Measurements from ENCODE around the gene KCNE3. TPM values are rescaled to one million over a fixed set of nuclear protein-coding genes. Genes with fewer than 3 reads are reported as not detected.

Gene KCNE3
- polyA plus RNA-seq, 1 donor: 26.1 TPM

DNA sequence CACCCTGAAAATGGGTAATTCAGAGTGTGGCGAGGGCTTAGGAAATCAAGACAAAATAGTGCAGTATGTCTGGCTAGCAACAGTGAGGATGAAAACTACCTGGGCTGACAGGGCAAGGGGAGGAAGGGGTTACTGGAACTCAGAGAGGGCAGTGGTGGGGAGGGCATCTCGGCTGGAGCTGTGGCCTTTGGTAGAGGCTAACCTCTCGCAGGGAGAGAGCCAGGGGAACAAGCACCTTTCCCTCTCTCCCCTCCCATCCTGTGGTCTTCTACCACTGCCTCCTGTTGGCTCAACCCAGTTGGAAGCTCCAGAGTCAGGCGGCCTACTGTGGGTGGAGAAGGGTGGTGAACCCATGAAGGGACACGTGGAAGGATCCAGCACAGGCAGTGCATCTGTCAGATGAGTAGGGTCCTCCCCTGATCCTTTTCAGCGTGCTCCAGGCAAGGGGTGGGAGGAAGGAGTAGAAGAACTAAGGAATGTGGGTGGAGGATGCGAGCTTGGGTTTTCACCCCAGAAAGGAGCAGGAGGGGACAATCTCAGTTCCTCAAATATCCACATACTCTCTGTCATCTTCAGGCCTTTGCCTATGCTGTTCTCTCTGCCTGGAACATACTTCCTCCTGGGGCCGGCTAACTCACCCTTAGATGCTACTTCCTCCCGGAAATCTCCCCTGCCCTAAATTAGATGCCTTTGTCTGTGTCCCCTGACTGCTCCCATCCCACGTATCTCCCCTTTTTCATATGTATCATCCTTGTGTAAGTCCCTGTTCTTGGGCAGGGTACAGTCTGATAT, 6.2 kb upstream of the KCNE3 start:
- DNase-seq: no peak

DNA sequence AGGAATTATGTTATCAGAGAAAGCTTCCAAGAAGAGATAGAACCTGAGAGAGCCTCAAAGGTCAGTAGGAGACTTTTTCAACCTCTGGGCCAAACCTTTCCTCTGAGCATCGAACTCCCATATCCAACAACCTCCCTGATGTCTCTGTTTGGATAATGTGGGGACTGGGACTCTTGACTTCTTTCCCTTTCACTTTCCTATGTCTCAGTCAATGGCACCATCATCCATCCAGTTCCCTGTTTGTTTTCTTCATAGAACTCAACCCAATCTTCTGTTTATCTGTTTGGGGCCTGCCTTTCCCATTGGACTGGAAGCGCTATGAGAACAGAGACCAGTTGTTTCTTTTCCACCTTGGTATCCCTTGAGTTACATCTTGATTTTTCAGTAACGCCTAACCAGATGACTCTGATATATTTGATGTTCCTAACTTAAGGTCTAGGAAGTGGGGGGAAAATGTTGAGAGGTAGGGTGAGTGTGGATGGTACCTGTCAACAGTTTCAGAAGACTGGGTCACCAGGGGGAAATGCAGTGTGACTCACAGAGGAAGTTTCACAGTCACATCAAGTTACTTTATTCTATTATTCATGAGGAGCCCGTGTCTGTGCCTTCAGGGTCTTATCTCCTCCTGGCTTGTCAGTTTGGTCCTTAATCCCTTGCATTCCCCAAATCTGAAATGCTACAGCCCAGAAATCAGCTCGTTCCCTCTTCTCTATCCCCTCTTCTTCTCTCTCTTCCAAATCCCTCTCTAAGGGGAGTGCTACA, 4.5 kb upstream of the KCNE3 start:
- DNase-seq: no peak

DNA sequence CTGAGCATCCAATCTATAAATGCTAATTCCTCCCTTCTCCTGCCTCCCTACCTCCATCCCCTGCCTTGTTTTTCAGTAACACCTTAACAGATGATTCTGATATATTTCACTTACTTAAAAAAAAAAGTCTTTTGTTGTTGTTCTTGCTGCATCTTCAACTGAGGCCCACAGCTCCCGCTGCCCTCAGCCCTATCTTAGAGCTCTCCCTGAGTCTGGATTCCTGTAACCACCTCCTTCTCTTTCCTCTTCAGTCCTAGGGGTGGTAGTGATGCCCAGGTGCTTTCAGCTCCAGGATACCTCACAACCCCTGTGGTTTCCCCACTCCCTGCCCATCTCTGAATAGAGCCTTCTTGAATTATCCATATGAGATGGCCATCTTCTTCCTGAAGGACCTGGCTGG, 3.7 kb upstream of the KCNE3 start:
- no peak for DNase-seq

DNA sequence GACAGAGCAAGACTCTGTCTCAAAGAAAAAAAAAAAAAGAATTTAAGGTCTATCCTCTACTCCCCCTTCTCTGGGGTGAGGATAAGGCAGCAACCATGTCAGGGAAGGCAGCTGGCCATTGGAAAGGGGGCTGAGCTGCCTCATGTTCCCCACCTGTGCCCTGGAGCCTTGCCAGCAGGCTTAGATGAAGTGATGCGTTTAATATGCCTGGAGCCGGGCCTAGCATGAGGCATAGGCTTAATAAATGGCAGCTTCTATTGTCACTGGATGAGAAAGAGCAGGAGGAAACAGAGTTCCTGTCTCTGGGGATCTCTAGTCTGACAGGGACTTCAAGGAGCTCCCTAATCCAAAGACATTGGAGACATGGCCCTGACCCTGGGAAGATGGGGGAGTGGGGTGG, 3.2 kb upstream of the KCNE3 start:
- DNase-seq: no peak

DNA sequence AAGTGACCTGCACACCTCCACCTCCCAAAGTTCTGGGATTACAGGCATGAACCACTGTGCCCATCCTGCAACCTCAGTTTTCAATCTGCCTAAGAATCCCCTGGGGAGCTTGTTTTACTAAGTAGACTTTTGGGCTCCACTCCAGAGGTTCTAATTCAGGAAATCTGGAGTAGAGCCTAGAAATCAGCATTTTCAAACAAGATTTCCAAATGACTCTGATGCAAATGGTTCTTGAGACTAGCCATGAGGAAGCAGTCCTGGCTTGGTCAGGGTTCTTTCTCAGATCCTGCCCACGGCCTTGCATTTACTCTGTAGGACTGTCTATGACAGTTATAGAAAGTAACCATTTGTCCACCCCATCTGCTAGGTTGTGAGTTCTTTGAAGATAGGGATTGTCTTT, 1.6 kb upstream of the KCNE3 start:
- DNase-seq: no peak

DNA sequence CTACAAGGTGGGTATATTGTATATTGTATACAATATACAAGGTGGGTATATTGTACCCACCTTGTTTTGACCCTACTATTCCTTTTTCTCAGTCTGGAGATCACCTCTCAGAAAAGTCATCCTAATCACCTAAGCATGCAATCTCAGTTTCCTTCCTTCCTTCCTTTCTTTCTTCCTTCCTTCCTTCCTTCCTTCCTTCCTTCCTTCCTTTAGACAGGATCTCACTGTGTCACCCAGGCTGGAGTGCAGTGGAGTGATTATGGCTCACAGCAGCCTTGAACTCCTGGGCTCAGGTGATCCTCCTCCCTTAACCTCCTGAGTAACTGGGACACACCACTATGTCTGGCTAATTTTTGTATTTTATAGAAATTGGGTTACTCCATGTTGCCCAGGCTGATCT, 1.2 kb upstream of the KCNE3 start:
- DNase-seq: no peak

DNA sequence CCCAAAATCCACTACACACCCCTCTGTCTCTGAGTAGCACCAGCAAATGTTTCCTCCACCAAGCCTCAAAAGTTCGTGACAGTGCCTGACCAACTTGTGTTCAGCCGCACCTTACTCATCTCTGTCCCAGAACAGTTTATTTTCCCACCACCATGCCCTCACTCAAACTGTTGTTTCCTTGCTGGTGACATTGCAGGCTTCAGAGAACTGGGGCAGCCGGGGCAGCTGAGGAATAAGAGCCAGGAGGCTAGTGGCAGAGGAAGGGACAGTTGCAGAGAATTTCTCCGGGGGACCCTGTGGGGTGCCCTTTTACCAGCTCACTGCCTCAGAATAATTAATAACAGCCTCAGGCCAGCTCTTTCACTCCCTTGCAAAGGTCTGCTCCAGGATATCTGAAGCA, 709 bp upstream of the KCNE3 start:
- no peak for DNase-seq

DNA sequence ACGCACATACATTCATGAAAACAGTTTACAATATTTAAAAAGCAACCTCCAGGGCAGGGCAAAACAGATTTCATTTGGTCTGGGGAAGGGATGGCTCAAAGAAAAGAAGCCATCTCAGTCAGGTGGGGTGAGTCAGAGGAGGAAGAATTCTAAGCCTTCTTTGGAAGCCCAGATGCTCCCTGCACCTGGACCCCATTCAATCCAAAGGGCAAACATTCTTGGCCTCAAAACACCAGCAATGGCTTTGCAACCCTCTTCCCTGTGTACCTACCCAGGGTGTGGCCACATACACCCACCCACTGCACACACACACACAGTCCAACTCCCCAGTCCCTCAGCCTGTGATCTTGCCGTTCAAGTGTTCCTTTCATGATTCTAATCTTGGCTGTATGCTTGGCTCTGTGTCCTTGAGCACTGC, 2.0 kb downstream of the KCNE3 start:
- no peak for DNase-seq

DNA sequence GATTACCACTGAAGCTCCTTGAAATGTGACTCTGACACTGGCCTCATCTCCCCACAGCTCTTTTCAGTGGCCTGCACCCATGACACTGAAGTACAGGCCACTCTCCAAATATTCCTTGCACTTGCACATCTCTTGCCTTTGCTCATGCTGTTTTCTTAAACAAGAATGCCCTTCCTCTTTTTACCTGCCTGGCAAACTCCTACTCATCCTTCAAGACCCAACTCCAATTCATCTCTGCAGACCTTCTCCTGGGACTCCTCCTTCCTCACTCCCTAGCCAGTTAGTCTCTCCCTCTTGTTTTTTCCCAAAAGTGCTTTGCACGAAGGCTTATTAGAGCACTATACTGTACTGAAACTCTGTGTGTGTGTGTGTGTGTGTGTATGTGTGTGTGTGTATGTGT, 2.6 kb downstream of the KCNE3 start:
- no peak for DNase-seq

DNA sequence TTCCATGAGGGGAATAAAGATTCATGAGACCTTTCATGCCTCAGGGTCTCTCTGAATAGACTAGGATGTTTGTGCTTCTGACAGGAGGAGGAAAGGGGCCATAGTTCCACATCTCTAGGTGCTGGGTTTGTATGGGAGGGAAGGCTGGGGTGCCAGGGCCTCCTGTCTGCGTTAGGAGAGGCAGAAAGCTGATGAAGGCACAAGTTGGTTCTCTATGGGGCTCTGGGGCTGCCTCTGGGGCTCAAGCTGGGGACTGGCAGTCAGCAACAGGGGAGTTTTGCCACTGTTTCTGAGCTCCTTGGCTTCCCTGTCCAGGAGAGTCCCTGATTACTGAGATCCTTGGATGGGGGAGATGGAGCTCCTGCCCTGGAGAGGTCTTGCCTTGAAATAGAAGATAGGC, 4.1 kb downstream of the KCNE3 start:
- no peak for DNase-seq

DNA sequence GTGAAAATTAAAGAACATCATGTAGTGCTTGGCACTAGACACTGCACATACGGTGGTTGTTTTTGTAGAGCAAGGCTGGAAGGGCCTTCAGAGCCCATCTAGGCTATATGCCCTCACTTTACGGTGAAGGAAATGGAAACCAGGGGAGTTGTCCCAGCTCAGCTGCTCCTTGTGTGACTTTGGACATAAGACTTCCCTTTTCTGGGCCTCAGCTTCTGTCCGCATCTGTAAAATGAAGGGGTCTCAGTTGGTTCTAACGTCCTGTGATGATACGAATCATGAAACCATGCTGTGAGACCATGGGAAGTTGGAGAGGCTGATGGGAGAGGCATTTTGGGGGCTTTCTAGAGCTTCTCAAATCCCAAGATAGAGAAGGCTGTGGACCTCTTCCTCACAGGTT, 4.7 kb downstream of the KCNE3 start:
- no peak for DNase-seq

DNA sequence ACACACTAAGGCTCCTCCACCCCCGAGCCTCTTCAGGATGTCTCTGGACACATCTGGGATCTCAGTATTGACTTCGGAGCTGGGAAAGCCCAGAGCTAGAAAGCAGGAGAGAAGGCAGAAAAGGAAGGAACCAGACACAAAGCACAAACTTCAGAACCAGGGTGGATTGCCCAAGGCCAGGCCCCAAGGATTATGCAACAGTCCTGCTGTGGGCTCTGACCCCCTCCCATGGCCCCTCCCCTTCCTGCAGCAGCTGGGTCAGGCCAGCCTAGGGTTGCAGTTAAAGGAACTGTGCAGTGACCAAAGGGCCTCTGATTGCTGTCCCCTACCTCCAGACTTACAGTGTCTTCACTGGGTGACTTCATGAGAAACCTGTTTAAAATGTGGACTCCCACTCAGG, 5.3 kb downstream of the KCNE3 start:
- no peak for DNase-seq

DNA sequence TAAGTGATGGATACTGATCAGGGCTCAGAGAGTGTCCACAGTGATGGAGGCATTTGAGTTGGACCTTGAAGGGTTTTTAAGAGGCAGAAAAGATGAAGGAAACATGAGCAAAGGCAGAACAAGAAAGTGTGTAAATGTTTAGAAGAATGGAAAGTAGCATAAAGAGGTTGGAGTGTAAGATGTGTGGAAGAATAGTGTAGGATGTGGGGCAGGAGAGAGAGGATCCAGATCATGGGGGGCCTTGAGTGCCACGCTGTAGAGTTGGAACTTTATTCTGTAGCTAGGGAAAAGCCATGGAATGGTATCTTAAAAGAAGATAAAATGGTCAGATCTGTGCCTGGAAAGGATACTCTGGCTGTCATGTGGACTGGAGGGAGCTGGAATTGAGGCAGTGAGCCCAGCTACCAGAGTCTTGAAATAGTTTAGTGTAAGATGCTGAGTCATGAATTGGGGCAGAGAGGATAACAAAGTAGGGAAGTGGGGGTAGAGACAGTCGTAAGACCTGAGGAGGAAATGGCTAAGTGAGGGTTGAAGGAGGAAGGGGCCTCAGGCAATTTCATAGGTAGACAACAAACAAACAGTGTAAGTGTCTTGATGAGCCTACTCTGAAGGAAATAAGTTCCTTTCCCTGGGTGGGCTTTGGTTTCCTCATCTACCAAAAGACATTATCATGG, 6.7 kb downstream of the KCNE3 start:
- no peak for DNase-seq

DNA sequence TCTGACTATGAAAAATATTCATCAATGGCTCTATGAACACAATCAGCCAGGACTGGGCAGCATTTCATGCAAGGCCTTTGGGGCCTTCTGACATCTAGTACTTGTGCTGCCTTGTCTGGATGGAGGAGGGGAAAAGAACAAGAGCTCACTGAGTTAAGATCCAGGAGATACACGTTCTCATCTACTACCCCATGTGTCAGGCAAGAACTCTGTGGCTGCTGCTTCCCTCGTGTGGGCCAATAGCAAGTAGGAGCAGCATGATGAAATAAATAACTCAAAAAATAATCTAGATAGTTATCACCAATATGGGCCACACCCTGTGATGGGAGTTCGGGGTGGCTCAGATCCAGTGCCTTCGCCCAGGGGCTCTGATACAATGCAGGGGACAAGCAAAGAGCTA, 7.3 kb downstream of the KCNE3 start:
- DNase-seq: no peak

DNA sequence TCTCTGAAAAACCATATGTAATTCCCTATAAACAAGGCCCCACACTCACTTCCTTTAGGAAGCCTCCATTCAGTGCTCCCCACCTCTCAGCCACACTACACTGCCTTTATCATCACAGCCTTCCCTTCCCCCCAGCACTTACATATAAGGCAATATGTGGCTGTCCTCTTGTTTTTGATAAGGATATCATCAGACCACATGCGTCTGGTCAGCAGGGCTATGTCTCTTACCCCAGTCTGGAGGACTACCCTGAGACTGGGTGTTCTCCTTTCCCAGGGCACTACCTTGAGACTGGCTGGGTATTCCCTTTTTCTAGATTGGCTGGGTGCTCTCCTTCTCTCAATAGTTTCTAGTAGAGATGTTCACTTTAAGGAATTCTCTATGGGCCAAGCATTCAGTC, 7.8 kb downstream of the KCNE3 start:
- DNase-seq: no peak

DNA sequence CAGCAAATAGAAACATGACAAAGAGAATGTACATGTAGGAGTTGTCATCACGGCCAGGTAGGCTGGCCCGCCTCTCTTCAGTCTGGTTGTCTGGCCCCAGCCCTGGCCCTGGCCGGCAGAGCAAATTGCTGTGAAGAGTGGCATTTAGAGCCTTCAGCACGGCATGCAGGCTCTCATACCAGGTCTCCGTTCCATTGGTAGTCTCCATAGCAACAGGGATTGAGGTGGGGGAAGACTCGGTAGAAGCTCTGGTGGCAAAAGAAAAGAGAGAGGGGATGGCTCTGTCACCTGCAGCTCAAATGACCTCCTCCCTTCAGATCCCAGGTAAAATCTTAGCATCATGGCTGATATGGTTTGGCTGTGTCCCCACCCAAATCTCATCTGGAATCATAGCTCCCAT, 10.0 kb downstream of the KCNE3 start:
- no peak for DNase-seq

DNA sequence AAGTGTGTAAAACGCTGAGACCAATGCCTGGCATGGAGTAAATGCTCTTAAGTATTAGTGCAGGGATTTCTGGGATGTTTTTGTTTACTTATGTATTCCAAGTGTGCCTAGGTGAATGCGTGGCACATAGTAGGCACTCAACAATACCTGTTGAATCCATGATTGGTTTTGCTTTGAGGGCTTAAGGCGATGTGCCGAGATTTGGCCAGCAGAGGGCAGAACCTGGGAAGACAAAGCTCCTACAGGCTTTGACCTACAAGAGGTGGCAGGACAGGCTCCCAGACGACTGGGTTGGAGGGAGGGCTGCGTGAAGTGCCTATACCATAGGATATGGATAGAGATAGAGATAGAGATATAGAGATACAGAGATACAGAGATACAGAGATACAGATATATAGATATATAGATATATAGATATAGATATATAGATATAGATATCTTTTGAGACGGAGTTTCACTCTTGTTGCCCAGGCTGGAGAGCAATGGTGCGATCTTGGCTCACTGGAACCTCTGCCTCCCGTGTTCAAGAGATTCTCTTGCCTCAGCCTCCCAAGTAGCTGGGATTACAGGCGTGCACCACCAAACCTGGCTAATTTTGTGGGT, 13.9 kb downstream of the KCNE3 start:
- DNase-seq: peak; percentile 53

DNA sequence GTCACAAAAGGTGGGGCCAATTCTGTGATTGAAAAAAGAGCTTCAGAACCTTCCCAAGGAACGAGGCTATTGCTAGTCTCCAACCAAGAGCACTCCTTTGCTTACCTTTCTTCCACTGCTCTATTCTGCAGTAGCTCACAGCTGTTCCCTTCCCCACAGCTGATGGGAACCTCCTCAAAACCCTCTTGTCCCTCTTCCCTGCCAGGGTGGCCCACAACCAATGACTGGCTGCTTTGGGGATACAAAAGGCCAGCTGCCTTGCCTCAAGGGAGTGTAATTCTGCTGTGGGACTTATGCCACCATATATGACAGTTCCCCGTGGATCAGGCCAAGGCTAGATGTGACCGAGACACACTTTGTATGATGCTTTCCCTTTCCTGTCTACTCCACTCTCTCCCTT, 15.0 kb downstream of the KCNE3 start:
- no peak for DNase-seq

DNA sequence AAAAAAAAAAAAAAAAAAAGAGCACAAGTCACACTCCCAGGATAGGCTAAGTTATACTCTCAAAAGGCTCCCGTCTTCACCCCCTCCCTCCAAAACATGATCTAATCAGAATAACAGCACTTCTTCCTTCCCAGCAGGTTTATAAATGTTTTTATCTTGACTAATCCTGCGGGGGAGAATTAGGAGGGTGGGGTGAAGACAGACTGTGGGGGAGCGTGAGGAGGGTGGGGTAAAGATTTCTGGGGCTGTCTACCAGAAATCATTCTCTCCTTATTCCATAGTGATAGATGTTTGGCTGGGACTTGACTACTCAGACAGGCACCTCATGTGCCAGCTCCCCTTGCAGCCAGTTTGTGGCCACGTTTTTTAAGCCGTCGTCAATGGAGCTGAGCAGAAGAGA, 17.0 kb downstream of the KCNE3 start:
- DNase-seq: no peak

DNA sequence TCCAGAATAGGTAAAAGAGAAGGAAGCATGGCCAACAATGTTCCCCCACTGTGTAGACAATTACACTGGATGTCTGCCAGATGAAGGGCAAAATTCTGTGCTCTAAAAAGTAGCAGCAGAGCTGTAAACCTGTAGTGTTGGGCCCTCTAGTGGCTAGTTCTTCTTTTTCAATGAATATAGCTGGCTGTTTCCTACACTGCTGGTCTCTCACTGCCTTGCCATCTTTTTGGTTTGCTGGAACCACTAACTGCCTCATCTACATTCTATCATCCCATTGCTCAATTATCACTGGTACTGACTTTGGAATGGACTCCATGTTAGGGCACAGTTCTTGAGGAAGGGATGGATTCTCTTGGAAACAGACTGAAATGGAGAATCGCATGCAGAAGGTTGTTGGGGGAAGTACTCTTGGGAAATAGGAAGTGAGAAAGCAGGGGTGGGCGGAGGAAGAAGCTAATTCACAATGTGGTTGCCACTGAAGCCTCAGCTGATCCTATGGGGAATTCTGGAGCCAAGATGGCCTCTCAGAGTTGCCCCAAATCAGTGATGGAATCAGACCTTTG, 17.9 kb downstream of the KCNE3 start:
- DNase-seq: peak; percentile 81

DNA sequence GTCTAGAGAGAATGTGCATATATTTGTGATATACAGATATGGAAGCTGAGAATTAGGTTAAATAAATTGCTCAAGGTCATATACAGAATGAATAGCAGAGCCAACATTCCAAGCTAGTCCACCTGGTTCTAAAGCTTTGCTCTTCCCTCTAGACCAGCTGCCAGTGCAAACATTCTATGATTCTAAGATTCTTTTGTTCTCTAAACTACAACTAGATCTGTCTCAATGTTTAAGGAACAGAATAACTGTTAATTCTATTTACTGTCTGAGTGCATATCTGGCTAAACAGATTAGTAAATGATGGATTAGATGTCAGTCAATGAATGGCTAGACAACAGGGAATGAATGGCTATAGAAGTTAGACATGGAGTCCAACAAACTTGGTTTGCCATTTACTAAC, 19.6 kb downstream of the KCNE3 start:
- no peak for DNase-seq

DNA sequence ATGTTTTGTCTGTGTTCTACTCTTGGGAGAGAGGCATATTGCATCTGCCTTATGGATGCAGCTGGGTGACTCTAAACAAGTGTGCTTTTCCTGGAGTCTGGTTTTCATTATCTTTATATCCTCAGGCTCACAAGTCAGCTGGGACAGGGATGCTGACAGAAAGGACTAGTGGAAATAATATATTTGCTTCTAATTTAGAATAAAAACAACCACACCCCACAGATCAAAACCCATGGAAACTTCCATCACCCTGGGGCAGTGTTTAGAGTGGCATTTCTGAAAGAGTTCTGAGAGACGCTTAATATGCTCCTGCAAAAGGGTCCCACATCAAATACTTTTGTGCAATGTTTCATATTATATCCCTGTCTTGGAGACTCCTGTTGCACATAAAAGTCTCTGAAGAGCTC, 20.8 kb downstream of the KCNE3 start:
- no peak for DNase-seq
